Measurements from ENCODE around the gene ATF3. TPM values are rescaled to one million over a fixed set of nuclear protein-coding genes. Genes with fewer than 3 reads are reported as not detected.

ATF3 gene
- total RNA-seq, 2 experiments from 2014 or later = 2.7 to 2.9 TPM

DNA sequence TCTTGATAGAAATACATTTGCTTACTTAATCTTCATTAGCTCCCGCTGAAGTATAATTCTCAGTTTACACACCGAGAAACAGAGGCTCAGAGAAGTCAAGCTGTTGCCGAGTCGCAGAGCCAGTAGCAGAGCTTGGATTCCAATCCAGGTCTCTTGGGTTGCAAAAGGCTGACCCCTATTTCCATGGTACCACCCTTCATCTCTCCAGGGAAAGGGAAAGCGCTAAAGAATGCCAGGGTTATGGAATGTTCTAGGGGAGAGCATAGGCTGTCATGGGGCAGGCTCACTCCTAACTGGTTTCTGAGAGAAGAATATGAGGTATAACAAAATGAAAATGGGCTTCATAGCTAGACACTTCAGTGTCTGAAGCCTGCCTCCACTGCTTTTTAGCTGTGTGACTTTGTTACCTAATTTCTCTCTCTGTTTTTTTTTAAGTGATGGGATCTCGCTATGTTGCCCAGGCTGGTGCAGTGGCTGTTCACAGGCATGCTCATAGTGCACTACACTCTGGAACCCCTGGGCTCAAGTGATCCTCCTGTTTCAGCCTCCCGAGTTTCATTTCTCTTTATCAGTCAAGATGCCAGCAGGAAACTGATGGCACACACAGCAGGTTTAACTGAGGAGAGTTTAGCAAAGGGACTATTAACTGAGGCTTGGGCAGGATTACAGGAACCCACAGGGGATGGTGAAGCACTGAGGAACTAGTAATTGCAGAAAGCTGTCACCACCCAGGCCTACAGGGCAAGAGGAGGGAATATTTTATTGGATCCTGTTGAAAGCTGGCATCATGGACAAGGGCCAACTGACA lies 25.5 kb upstream of the ATF3 start:
- Histone ChIP-seq H3K4me2 (ENCODE audit: low read length) (no peak overlapping the region), H3K9me2 (ENCODE audit: insufficient read depth, low read length) (no peaks in the 10 kb centered on the region), H3K9me3 (ENCODE audit: low read length) (no peaks in the 10 kb centered on the region), H4K20me1 (ENCODE audit: insufficient read depth, low read length) (no peaks in the 10 kb centered on the region), H2AFZ (ENCODE audit: low read length) (no peak overlapping the region), H3K4me3 (ENCODE audit: low read depth, low read length, poor library complexity, severe bottlenecking) (no peak overlapping the region), H3K36me3 (ENCODE audit: insufficient read depth, low read length) (no peaks in the 10 kb centered on the region), H3K27ac (ENCODE audit: low read depth, low read length, poor library complexity, severe bottlenecking) (no peak overlapping the region), H3K79me2 (ENCODE audit: insufficient read depth, low read depth, low read length) (no peaks in the 10 kb centered on the region), H3K4me1 (ENCODE audit: insufficient read depth, low read length, poor library complexity, severe bottlenecking) (no peaks in the 10 kb centered on the region)
- no TSS peak for BruUV-seq (replicated peaks)
- intact Hi-C loops (cut with micrococcal nuclease; ENCODE audit: unreplicated experiment) = no loop called here
- ChIA-PET CTCF (ENCODE audit: unreplicated experiment) (no interaction called here), POLR2A (no interaction called here)
- no peak for TF ChIP-seq EZH2phosphoT487 (IDR thresholded peaks at IDR 0.05; ENCODE audit: borderline replicate concordance, low read depth, low read length)
- TF ChIP-seq, protein P1, sequence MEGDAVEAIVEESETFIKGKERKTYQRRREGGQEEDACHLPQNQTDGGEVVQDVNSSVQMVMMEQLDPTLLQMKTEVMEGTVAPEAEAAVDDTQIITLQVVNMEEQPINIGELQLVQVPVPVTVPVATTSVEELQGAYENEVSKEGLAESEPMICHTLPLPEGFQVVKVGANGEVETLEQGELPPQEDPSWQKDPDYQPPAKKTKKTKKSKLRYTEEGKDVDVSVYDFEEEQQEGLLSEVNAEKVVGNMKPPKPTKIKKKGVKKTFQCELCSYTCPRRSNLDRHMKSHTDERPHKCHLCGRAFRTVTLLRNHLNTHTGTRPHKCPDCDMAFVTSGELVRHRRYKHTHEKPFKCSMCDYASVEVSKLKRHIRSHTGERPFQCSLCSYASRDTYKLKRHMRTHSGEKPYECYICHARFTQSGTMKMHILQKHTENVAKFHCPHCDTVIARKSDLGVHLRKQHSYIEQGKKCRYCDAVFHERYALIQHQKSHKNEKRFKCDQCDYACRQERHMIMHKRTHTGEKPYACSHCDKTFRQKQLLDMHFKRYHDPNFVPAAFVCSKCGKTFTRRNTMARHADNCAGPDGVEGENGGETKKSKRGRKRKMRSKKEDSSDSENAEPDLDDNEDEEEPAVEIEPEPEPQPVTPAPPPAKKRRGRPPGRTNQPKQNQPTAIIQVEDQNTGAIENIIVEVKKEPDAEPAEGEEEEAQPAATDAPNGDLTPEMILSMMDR (conservative IDR thresholded peaks at IDR 0.05; ENCODE audit: low read length) = no peak
- DNase-seq (ENCODE audit: low spot score) = no peak

DNA sequence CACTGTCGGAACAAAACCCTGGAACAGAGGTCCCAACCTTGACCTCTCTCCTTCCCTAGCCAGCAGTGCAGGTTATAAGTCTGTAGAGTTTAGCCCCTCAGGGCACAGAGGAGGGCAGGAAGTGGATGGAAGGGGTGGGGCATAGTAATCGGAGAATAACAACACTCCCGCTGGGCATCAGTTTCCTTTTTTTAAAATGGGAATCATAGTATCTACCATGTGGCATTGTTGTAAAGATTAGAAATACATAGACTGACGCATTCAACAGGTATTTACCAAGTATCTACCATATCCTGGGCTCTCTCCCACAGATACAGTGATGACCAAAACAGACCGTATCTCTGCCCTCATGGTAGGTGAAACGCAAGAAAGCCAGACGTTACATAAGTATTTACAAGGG lies 24.9 kb upstream of the ATF3 start:
- Histone ChIP-seq H3K36me3 (ENCODE audit: insufficient read depth, low read length) (no peaks in the 10 kb centered on the region), H3K9me2 (ENCODE audit: insufficient read depth, low read length) (no peaks in the 10 kb centered on the region), H3K79me2 (ENCODE audit: insufficient read depth, low read depth, low read length) (no peaks in the 10 kb centered on the region), H3K4me1 (ENCODE audit: insufficient read depth, low read length, poor library complexity, severe bottlenecking) (no peaks in the 10 kb centered on the region), H4K20me1 (ENCODE audit: insufficient read depth, low read length) (no peaks in the 10 kb centered on the region), H2AFZ (ENCODE audit: low read length) (no peak overlapping the region), H3K4me2 (ENCODE audit: low read length) (no peak overlapping the region), H3K27ac (ENCODE audit: low read depth, low read length, poor library complexity, severe bottlenecking) (no peak overlapping the region), H3K4me3 (ENCODE audit: low read depth, low read length, poor library complexity, severe bottlenecking) (no peak overlapping the region), H3K9me3 (ENCODE audit: low read length) (no peaks in the 10 kb centered on the region)
- no peak for TF ChIP-seq EZH2phosphoT487 (IDR thresholded peaks at IDR 0.05; ENCODE audit: borderline replicate concordance, low read depth, low read length)
- TF ChIP-seq, protein P1 (conservative IDR thresholded peaks at IDR 0.05; ENCODE audit: low read length) = no peak
- ChIA-PET POLR2A (no interaction called here), CTCF (ENCODE audit: unreplicated experiment) (no interaction called here)
- intact Hi-C loops (cut with micrococcal nuclease; ENCODE audit: unreplicated experiment) = no loop called here
- no TSS peak for BruUV-seq (replicated peaks)
- DNase-seq (ENCODE audit: low spot score) = no peak
